Measurements from ENCODE around the gene GALNT14. TPM values are rescaled to one million over a fixed set of nuclear protein-coding genes. Genes with fewer than 3 reads are reported as not detected.
A peak's percentile ranks its signal among the peaks of the same experiment; 100 is the strongest.

GALNT14 gene
- total RNA-seq, 1 donor from 2014 or later, result 1.7 TPM

DNA sequence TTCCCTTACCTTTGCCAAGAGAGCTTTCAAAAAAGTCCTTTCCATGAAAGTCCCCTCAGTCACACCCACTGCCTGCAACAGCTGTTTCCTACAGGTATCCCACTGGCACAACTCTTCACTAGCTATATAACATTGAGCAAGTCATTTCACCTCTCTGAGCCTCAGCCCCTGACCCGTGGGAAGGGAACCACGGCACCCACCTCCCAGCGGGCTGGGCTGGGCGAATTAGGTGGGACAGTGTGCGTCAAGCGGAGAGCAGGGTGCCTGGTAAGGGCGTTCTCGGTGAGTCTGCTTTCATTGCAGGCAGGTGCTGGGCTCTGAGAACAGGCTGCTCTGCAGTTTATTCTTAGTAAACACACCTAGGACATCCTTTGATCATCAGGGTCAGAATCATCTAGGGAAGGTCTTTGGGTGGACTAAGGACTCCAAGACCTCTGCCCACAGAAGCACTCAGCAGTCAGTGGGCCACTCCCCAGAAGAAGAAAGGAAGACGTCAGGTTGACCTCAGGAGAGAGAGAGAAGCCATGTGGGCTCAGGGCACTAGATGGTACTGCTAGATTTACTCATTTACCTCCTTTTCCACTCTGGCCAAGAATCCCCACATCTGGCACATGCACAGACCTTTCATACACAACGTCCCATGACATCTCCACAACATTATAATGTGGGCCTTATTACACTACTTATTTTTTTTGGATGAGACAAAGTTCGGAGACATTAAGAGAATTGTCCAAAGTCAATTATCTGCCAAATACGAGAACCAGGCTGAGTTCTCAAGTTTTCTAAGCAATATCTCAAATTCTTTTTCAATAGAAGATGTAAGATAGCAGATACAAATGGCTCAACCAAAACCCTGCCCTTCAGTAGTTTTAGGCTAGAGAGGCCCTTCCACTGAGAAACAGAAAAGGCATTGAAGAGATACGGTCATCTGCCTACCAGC, 79.9 kb downstream of the GALNT14 start:
- no peak overlapping the region for H3K27ac ChIP-seq
- no peaks in the 10 kb centered on the region for H3K27me3 ChIP-seq
- H3K9me3 ChIP-seq, result no peaks in the 10 kb centered on the region
- TF ChIP-seq POLR2AphosphoS5 (IDR thresholded peaks at IDR 0.05; ENCODE audit: insufficient read depth in 1 of 2, low read depth in 1 of 2) (no peak), POLR2A (IDR thresholded peaks at IDR 0.05) (no peak)
- TF ChIP-seq, protein P1, sequence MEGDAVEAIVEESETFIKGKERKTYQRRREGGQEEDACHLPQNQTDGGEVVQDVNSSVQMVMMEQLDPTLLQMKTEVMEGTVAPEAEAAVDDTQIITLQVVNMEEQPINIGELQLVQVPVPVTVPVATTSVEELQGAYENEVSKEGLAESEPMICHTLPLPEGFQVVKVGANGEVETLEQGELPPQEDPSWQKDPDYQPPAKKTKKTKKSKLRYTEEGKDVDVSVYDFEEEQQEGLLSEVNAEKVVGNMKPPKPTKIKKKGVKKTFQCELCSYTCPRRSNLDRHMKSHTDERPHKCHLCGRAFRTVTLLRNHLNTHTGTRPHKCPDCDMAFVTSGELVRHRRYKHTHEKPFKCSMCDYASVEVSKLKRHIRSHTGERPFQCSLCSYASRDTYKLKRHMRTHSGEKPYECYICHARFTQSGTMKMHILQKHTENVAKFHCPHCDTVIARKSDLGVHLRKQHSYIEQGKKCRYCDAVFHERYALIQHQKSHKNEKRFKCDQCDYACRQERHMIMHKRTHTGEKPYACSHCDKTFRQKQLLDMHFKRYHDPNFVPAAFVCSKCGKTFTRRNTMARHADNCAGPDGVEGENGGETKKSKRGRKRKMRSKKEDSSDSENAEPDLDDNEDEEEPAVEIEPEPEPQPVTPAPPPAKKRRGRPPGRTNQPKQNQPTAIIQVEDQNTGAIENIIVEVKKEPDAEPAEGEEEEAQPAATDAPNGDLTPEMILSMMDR (IDR thresholded peaks at IDR 0.05), result no peak
- H3K36me3 ChIP-seq, result no peaks in the 10 kb centered on the region
- DNase-seq (ENCODE audit: extremely low spot score in 2 of 2), result peak; percentile 46 to 70
- no peak overlapping the region for H3K4me3 ChIP-seq
- intact Hi-C loops (cut with DNase I), result no loop called here
- no peaks in the 10 kb centered on the region for H3K4me1 ChIP-seq

DNA sequence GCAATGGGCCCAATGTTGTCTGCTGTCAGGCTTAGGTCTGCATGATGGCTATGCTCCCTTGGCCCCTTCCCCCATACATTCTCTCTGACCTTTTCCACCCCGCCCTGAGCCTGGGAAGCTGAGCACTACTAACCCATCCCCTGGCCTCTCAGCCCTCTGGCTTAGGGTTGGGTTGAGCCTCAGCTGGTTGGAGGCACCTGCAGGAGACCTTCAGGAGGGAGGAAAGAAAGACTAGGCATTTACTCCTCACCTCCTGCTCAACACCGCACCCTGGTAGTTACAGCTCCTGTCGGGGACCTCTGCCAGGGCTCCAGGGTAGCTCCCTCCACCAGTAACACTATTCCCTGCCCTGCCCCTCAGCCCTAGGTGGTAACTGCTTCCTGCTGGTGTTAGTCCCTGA, 80.5 kb downstream of the GALNT14 start:
- no peak overlapping the region for H3K4me3 ChIP-seq
- H3K36me3 ChIP-seq, result no peaks in the 10 kb centered on the region
- intact Hi-C loops (cut with DNase I), result no loop called here
- no peak overlapping the region for H3K27ac ChIP-seq
- H3K27me3 ChIP-seq, result no peaks in the 10 kb centered on the region
- H3K4me1 ChIP-seq, result no peaks in the 10 kb centered on the region
- H3K9me3 ChIP-seq, result no peaks in the 10 kb centered on the region
- TF ChIP-seq POLR2AphosphoS5 (IDR thresholded peaks at IDR 0.05; ENCODE audit: insufficient read depth in 1 of 2, low read depth in 1 of 2) (no peak), POLR2A (IDR thresholded peaks at IDR 0.05) (no peak)
- TF ChIP-seq, protein P1 (IDR thresholded peaks at IDR 0.05), result no peak
- DNase-seq (ENCODE audit: extremely low spot score in 2 of 2), result peak; percentile 77 to 88

DNA sequence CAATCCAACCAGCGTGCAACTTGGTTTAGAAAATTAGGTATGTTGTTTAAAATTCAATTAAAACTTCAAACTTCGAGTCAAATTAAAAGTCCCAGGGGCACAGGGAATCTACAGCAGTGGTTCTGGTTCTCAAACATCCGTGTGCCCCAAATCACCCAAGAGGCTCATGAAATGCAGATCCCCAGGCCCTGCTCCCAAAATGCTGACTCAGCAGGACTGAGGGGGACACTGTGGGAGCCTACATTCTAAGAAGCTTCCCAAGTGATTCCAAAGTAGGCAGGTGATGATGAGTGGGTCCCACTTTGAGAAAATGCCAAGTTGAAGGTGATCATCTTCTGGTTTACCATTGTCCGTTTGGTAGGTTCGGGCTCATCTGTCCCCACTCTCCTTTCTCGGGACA, 82.3 kb downstream of the GALNT14 start:
- H3K36me3 ChIP-seq, result no peaks in the 10 kb centered on the region

DNA sequence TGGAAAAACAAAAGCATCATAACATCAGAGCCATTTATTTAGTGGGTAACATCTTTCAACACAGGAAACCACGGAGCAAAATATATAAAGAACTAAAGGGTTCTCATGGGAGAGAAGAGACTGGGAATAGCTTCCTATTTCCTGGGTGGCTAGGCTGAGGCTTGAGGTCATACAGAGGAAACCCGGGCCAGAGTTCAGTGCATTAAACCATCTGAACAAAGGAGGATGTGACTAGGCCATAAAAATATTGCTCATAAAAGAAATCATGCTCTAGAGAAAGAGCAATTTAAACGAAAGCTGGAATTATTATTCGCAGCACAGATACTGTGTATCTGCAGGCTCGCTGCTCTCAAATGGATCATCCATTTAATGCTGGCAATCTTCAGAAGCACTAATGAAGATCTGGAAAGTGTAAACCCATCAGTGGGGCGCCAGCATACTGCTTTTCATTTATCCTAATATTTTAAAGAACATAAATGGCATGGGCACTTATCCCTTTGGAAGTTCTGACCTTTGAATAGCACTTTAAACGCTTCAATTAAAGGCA, 83.3 kb downstream of the GALNT14 start:
- TF ChIP-seq POLR2AphosphoS5 (IDR thresholded peaks at IDR 0.05; ENCODE audit: insufficient read depth in 1 of 2, low read depth in 1 of 2) (no peak), POLR2A (IDR thresholded peaks at IDR 0.05) (no peak)
- TF ChIP-seq, protein P1 (IDR thresholded peaks at IDR 0.05), result no peak
- H3K27me3 ChIP-seq, result no peaks in the 10 kb centered on the region
- intact Hi-C loops (cut with DNase I), result no loop called here
- no peak overlapping the region for H3K4me3 ChIP-seq
- H3K27ac ChIP-seq, result no peak overlapping the region
- H3K36me3 ChIP-seq, result no peaks in the 10 kb centered on the region
- H3K9me3 ChIP-seq, result no peaks in the 10 kb centered on the region
- DNase-seq (ENCODE audit: extremely low spot score in 2 of 2), result peak in 1 of 2 donors; percentile 13
- H3K4me1 ChIP-seq, result no peaks in the 10 kb centered on the region

More for the DNA sequence above, 82.3 kb downstream of the GALNT14 start:
- Histone ChIP-seq H3K9me3 (no peaks in the 10 kb centered on the region), H3K27me3 (no peaks in the 10 kb centered on the region), H3K4me3 (no peak overlapping the region), H3K4me1 (no peaks in the 10 kb centered on the region), H3K27ac (no peak overlapping the region)
- TF ChIP-seq POLR2AphosphoS5 (IDR thresholded peaks at IDR 0.05; ENCODE audit: insufficient read depth in 1 of 2, low read depth in 1 of 2) (no peak), POLR2A (IDR thresholded peaks at IDR 0.05) (no peak)
- TF ChIP-seq, protein P1 (IDR thresholded peaks at IDR 0.05), result no peak
- intact Hi-C loops (cut with DNase I), result no loop called here
- DNase-seq (ENCODE audit: extremely low spot score in 2 of 2), result peak in 1 of 2 donors; percentile 81

All from vagina (tissue), 2 donors.